Mucosa of gallbladder (tissue), 1 donor: ENCODE results near the gene FIZ1. TPM values are rescaled to one million over a fixed set of nuclear protein-coding genes. Genes with fewer than 3 reads are reported as not detected.
A peak's percentile ranks its signal among the peaks of the same experiment; 100 is the strongest.
"Not testable (repeated sequence)": the region's sequence is repeated elsewhere in the genome, so short reads cannot be mapped to it uniquely, and the experiment has no call there.

Experiments
- DNase-seq: peaks from one replicate; pipeline ENCODE4 v3.0.0-alpha.2; 2020; ENCODE audit warnings: low spot score
- total RNA-seq: library from RNA; stranded (reverse); gene quantifications from one replicate; pipeline ENCODE4 v1.2.1, GENCODE V29; 2021
- donor health status: DM: no; HTN: no; CAD: no.

The FIZ1 gene
- total RNA-seq, 1 donor from 2014 or later, result 22.7 TPM

- no peak for DNase-seq
Measured at GRCh38 chr19:55576746-55577145, 22.6 kb downstream of the FIZ1 start.

- not testable (repeated sequence) for DNase-seq
Measured at GRCh38 chr19:55573929-55574328, 25.4 kb downstream of the FIZ1 start.

DNA sequence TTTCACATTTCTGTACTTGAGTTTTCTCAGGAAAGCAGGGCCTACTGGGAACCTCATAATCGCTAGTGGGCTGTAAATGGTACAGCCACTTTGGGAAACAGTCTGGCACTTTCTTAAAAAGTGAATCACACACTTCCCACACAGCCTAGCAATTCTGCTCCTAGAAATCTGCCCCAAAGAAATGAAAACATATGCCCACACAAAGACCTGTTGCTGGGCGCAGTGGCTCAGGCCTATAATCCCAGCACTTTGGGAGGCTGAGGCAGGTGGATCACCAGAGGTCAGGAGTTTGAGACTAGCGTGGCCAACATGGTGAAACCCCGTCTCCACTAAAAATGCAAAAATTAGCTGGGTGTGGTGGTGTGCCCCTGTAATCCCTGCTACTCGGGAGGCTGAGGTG, 29.8 kb downstream of the FIZ1 start:
- DNase-seq, result not testable (repeated sequence)

- no peak for DNase-seq
Measured at GRCh38 chr19:55567708-55568328, 31.5 kb downstream of the FIZ1 start.

- DNase-seq, result no peak
Measured at GRCh38 chr19:55566823-55567222, 32.5 kb downstream of the FIZ1 start.

DNA sequence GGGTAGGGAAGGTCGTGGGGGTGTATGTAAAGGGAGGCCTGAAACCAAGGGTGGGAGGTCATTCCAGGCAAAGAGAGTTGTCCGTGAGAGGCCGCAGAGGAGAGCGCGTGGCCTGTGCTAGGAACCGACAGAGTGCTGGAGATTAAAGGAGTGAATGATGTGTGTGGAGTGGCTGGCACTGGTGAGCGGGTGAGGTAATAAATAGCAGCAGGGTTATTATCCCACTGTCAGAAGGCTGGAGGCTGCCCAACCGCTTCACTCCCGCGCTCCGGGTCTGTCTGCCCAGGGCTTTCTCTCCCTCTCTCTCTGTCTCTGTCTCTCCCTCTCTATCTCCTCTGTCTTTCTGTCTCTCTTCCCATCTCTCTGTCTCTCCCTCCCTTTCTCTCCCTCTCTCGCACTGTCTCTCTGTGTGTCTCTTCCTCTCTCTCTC, 36.0 kb downstream of the FIZ1 start:
- peak; percentile 61 for DNase-seq

GRCh38 chr19:55559684-55560083, 39.6 kb downstream of the FIZ1 start:
- no peak for DNase-seq

DNA sequence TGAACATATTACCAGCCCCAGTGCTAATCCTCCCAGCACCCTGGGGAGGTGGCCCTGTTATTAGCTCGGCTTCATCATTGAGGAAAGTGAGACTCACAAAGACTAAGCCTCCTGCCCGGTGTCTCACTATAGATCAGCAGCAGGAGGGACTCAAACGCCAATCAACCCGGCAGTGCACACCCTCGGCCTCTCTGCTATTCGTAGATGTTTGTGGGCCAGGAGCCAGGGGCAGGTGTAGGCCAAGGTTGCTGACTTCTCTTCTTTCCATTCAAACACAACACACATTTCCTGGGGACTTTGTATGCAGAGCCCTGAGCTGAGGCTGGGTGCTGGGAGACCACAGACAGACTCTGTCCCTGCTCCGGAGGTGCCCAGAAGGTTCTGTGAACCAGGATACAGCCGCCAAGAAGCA, 44.6 kb downstream of the FIZ1 start:
- peak; percentile 80 for DNase-seq

GRCh38 chr19:55554302-55554701, 45.0 kb downstream of the FIZ1 start:
- DNase-seq, result no peak

DNA sequence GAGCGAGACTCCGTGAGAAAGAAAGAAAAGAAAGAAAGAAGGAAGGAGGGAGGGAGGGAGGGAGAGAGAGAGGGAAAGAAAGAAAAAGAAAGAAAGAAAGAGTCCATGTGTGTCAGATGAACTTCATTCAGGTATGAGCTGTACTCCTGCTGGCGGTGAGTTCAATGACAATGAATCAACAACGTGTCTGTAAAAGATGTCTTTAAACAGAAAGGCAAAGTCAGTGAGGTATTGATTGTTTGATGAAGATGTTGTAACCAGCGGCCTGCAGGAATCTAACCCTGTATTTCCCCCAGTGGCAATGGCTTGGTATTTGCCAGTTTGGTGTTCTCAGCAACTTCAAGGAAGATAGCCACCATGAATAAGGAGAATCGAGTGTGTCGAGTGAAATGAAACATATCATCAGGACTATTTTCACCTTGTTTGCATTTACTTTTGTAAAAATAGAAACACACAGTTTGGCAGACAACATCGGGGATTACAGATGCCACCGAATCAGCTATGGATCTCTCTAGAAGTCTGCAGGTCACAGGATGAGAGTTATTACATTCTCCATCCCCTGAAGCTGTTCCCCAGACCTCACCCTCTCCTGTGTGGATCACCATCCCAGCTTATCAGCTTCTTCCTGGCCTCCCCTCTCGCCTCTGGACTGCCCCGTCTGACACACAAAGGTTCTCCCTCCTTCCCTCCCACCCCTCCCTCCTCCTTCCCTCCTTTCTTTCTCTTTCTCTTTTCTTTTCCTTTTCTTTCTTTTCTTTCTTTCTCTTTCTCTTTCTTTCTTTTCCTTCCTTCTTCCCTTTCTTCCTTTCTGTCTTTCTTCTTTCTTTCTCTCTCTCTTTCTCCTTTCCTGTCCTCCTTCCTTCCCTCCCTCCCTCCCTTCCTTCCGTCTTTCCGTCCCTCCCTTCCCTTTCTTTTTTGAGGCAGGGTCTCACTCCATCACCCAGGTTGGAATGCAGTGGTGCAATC, 45.8 kb downstream of the FIZ1 start:
- peak; percentile 31 for DNase-seq

- DNase-seq, result no peak
Measured at GRCh38 chr19:55552620-55553019, 46.7 kb downstream of the FIZ1 start.

- no peak for DNase-seq
Measured at GRCh38 chr19:55552206-55552605, 47.1 kb downstream of the FIZ1 start.

DNA sequence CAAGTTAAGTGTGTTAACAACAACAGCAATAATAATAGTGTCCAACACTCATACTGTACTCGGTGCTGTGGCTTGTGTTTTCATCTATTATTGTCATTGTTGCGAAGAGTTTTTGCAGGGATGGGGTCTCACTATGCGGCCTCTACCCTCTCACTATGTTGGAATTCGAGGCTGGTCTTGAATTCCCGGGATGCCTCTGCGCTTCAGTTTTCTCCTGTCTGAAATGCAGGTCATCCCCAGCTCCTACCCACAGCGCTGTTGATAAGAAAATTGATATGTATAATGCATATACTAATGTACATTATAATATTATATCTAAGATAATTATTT, 49.0 kb downstream of the FIZ1 start:
- no peak for DNase-seq

- DNase-seq, result no peak
Measured at GRCh38 chr19:55549500-55550320, 49.6 kb downstream of the FIZ1 start.

- peak; percentile 71 for DNase-seq
Measured at GRCh38 chr19:55546822-55547614, 52.3 kb downstream of the FIZ1 start.

GRCh38 chr19:55546011-55546410, 53.3 kb downstream of the FIZ1 start:
- no peak for DNase-seq

- DNase-seq, result no peak
Measured at GRCh38 chr19:55545443-55545842, 53.9 kb downstream of the FIZ1 start, which contains the start of gene SBK3. TSS of gene SBK3 (minus strand) at chr19:55545543. CDS start at chr19:55545543, 0 bp downstream.

DNA sequence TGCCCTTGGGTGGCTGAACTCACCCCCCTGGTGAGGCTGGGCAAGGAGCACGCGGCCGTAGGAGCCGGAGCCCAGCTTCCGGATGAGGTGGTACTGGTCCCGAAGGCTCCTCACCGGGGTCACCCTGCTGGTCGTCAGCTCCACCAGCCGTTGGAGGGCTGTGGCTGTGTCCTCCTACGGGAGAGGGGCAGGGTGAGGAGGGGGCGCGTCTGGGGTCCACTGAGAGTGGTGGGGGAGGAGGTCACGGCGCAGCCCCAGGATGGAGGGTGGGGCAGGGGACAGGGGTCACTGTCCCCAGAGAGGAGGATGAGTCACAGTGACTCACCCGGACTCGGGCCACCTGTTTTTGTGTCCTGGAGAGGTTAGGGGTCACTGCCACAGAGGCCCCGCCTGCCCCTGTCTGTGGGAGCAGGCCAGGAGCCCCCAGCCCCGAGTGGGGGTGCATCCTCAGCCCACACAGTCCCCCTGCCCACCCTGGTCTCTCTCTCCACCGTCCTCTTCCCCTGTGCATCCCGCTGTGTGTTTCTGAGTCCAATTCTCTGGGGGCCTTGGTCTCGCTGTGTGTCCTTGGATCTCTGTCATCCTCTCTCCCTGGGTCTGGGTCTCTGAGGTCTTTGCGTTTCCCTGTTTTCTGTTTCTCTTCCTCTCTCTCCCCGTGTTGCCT, 54.4 kb downstream of the FIZ1 start:
- DNase-seq, result no peak

DNA sequence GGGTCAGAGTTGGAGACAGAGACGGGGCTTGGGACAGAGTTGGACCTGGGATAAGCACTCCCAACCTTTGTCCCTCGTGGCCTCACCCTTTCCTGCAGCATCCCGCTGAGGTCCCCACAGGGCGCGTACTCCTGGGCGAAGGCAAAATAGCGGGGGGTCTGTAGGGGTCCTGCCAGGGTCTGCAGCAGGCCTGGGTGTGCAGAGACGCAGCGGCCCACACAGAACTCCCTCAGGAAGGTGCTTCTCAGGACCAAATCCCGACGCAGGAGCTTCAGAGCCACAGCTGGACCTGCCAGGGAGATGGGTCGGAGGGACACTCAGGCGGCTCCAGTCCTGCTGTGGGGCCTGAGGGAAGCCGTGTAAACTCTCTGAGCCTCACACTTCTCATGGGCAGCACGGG, 55.3 kb downstream of the FIZ1 start:
- DNase-seq, result no peak

GRCh38 chr19:55543567-55543966, 55.8 kb downstream of the FIZ1 start:
- no peak for DNase-seq
